NCI-H1417 (cell line): ENCODE results near the gene HGD.
A peak's percentile ranks its signal among the peaks of the same experiment; 100 is the strongest.
"Not testable (repeated sequence)": the region's sequence is repeated elsewhere in the genome, so short reads cannot be mapped to it uniquely, and the experiment has no call there.

Experiments
- DNase-seq, 3 experiments: peaks; one replicate each; lab custom pipeline; 2025; lab: John Stamatoyannopoulos, UW

HGD gene

DNA sequence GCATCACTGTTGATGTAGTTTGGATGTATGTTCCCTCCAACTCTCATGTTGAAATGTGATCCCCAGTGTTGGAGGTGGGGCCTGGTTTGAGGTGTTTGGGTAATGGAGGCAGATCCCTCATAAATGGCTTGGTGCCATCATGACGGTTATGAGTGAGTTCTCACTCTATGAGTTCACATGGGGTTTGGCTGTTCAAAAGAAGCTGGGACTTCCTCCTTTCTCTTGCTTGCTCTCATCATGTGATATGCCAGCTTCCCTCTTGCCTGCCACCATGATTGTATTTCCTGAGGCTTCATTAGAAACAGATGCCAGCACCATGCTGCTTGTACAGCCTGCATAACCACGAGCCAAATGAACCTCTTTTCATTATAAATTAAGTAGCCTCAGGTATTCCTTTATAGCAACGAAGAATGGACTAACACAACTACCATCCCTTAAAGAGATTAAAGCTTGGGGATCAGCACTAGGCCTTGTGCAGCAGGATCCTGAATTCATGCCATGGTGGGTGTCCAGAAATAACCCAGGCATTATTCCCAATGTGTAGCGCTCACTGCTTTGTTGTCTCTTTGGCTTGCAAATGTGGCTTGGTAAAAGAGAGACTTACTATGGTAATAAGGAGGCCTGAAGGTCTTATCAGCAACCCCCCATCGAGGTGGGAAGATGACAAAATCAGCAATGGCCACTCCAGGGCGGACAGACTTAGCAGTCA is 44.0 kb downstream of the HGD start:
- DNase-seq, result peak in 1 of 3 experiments; percentile 12

DNA sequence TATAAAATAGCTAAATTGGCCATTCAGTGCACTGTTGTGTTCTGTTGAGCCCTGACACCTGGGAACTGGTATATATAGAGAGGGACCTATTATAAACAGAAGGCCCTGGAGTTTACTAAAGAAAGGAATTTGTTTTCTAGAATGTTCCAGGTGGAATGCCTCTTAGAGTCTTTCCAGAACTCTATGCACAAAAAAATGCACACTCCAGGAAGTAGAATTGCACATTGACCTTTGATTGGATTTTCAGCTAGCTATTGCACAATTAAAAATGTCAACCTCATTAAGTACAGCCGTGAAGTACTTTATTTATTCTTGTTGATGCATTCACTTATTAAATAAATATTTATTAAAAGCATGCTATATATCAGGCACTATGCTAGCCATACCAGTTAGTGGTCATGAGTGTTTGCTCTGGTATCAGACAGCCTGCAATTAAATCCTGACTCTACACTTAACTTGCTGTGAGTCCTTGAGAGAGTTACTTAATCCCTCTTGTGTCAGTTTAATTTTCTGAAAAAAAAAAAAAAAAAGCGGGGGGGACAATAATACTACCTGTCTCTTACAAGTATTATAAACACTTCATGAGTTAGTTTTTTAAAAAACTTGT is 45.1 kb downstream of the HGD start:
- peak in 2 of 3 experiments; percentile 31 to 85 for DNase-seq

DNA sequence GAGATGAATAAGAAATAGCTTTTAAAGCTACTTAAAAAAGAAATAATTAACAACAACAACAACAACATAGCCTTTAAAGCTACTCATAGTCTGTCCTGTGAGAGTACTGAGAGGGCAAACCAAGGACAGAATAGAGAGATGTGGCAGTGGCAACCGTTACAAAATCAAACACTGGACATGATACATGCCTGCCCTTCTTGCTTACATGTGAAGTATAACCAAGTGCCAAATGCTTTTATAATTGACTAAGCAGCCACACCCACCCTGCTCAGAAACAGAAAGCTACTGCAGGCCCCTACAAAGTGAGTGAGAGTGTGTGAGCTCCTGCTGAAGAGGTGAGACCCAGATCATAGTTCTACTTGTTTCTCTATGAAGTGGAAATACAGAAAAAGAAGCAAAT is 47.5 kb downstream of the HGD start:
- DNase-seq, result no peak

DNA sequence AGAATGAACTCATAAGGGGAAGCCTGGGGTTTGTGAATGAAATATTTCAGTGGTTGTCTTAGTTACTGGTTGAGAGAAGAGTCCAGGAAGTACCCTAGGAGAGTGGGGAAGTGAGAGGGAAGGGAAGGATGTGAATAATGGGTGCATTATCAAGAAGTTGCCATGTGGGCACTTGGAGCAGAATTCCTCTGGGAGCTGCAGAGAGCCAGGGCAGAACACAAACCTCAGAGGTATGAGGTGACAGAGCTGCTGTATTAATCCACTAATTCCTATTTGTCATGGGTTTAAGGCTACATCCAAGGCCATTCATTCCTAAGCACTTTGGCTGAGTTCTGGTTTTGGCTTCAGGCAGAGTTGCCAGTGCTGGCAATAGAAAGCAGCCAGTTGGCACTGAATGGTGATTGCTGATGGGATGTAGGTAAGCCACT is 56.9 kb downstream of the HGD start:
- DNase-seq, result no peak

DNA sequence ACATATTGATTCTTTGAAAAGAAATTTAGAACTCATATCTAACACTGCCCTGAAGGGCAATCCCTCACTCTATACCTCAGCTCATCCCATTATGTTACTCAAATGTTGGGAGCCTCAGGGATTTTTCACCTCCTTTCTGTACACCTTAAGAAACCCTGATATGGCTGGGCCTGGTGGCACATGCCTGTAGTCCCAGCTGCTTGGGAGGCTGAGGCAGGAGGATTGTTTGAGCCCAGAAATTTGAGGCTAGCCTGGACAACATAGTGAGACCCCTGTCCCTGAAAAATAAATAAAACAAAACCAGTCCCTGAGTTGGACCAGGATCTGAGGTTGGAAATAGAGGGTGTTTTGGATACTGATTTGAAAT is 58.3 kb downstream of the HGD start:
- no peak for DNase-seq

DNA sequence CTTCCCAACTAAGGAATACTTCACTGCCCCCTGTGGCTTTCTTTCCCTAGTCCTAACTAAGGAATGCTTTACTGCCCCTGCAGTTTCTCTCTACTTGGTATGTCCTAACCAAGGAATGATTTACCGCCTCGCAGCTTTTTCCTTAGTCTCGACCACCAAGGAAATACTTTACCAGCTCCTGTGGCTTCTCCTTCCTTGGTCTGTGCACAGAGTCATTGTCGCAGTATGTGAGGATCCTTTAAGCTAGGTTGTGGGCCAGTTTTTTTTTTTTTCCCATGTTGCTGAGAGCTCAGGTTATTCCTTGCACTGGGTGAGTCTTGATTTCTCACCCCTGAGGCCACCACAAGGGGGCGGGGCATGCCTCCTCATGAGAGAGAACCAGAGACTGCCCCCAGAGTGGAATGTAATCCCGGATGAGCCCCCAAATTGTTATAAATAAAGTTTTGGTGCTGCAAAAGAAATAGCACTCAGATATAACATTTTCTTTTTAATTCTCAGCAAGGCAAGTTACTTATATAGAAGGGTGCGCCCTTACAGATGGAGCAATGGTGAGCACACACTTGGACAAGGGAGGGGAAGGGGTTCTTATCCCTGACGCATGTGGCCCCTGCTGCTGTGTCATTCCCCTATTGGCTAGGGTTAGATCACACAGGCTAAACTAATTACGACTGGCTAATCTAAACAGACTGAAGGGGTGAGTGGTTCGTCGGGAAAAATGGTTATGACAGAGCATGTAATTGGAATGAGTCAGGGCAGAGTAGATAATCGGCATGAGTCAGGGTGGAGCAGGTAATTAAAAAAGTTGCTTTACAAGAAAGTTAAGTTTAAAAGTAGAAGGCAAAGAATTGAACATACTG is 58.9 kb downstream of the HGD start:
- no peak for DNase-seq

DNA sequence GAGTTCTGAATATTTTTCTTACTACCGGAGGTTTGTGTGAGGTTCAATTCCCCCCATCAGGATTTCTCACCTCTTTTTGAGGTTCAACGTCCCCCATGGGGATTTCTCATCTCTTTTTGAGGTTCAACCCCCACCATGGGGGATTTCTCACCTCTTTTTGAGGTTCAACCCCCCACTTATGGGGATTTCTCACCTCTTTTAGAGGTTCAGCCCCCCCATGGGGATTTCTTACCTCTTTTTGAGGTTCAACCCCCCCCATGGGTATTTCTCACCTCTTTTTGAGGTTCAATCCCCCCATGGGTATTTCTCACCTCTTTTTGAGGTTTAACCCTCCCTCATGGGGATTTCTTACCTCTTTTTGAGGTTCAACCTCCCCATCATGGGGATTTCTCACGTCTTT is 59.6 kb downstream of the HGD start:
- DNase-seq, result no peak

DNA sequence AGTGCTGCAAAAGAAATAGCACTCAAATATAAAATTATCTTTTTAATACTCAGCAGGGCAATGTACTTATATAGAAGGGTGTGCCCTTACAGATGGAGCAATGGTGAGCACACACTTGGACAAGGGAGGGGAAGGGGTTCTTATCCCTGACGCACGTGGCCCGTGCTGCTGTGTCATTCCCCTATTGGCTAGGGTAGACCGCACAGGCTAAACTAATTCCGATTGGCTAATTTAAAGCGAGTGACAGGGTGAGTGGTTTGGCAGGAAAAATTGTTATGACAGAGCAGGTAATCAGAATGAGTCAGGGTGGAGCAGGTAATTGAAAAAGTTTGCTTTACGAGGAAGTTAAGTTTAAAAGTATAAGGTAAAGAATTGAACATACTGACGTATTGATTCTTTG is 65.3 kb downstream of the HGD start:
- DNase-seq, result not testable (repeated sequence)

DNA sequence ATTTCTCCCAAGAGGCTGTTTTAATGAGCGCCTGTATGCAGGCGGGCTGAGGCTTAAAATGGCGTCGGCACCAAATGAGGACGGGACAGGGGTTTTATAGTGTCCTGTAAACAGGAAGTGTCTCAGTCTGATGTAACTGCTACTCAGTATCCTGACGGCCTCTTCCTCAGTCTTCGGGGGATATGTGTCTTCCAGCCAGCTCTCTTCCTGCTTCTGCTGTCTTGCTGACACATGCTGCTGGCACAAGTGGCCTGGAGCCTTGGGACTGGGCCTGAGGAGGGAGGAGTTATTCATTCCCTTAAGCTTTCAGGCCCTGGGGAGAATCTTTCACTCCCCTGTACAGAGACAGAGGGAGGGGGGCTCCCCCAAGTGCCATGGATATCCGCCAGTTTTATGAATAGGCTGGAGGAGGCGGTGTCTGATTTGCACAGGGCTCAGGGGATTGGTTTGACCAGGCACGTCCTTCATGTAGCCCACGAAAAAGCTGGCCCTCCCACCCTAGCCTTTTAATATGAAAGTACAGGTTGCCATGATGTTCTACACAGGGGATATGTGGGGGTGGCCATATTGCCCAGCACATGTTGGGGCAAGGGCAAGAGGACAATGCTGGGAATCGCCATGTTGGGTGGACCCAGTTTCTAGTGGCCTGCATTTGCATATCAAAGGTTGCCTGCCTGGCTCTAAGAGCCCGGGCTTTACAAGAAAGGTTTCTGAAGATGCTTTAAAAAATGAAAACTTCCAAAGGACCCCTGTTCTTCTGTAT is 66.0 kb downstream of the HGD start:
- no peak for DNase-seq

DNA sequence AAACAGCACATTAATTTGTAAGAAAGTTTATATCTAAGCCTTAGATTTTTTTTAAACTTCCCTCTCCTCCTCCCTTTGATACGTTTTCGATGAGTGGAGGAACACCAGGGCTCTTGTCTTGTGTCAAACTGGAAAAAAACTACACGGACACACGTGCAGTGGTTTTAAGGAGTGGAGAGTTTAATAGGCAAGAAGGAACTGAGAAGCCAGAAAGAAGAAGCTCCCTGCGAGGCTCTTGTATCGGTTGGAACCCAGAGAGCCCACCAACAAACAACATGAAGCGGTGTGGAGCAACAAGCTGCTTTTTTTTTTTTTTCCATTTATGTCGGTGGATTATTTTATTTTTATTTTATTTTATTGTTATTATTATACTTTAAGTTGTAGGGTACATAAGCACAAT is 67.3 kb downstream of the HGD start:
- DNase-seq, result no peak

DNA sequence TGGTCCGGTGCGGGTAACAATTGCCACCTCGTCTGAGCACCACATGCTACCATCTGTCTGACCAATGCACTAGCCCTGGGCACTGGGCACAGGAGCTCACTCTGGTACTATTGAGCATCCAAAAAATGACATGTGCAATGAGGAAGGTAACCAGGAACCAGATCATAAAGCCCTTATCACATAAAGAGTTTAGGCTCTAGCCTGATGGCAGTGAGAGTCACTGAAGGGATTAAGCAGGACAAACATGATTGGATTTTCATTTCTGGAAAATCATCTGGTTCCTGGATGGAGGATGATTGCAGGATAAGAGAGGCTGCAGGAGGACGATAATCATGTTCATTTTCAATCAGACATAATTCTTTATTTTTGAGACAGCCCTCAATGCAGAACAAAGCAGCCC is 73.5 kb downstream of the HGD start:
- DNase-seq, result no peak

DNA sequence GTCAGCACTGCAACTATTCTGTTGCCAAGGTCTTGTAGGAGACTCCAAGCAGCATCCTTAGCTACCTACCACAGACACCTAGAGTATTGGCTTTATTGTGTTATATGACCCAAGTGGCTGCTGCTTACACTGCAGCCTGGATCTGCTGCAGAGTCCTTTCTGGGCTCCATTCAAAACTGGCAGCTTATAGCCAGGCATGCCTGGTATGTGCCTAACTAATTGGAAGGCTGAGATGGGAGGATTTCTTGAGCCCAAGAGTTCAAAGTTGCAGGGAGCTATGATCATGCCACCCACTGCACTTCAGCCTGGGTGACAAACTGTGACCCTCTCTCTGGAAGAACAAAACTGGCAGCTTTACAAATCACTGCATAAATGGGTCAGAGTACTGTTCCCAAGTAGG is 77.3 kb downstream of the HGD start:
- DNase-seq, result no peak

DNA sequence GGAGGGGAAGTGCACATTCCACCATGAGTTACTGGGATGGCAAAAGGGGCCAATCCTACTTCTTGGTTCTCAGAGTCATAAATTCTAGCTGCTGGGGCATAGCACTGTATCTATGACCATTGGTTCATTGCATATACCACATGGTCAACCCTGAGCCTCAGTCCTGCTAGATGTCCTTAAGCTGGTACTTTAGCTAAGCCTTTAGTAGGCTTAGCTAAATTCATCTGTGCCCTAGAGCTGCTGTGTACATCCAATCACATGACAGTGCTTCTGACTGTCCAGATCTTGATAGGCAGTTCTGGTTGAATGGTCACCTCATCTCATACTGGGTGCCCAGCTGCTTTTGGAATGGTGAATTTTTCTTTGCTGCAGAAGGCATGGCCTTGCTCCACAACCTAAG is 77.7 kb downstream of the HGD start:
- DNase-seq, result no peak

DNA sequence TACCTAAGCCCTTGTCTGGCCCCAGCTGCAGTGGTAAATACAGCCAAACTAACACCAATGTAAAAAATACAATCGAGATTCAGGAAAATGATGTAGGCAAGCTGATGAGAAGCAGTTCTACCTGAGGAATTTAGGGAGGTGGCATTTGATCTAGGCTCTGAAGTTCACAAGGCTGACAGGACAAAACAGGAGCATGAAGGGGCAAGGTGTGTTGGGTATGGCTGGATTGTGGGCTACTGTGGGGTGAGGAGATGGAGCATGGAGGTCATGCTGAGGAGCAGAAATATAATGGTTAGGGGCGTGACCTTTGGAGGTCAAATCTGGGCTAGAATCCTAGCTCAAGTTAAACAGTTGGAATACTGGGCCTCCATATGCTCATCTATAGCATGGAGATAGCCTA is 79.4 kb downstream of the HGD start:
- DNase-seq, result no peak

DNA sequence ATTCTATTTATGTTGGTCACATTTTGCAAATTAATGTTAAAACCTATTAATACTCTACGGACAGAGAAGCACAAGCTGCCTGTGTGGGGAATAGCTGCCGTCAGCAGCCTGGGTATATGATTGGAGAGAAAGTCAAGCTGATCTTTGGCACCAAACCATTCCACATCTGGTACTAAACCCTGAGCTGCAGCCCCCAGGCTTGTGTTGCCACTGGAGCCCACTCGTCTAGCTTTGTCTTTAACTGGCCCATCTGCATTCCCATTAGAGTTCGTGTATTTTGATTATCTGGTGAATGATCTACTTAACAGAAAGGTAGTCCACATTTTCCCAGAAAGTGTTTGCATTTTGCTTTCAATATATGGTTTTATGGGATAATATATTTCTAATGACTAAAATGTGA is 80.5 kb downstream of the HGD start:
- no peak for DNase-seq

DNA sequence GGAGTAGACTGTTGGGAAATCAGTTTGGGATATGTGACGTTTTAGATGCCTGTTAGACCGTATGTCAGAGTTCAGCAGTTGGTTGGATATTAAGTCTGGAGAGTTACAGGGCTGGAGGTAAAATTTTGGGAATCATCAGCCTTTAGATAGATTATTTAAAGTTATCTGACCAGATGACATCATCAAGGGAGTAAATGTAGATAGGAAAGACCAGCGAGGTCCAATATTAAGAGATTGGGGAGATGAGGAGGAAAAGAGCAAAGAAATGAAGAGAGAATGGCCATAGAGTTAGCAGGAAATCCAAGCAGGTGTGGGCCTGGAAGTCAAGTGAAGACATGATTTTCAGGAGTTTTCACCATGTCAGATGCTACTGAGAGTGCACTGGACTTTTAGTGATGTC is 82.8 kb downstream of the HGD start:
- DNase-seq, result no peak

DNA sequence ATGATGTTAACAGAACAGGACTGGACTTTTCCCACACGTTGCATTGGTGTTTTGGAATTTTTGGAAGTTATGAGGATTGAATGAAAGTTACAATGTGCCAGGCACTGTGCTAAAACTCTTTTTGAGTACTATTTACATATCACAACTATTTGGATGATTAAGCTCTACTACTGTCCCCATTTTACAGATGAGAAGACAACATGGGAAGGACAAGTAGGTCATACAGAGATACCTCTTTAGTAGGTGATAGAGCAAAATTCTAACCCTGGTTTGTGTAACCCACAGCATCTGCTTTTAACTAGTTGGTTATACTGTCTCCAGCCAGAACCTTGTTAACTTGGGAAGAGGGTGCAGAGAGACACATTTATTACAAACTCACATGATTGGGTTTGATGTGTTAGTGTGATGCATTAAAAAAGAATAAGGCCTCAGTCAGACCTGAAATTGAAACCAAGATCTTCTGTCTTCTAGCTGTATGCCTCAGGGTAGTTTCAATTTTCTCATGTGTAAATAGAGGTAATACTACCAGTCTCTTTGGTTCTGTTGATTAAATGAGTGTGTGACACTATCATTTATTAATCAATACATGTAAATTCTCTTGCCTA is 84.5 kb downstream of the HGD start:
- no peak for DNase-seq

DNA sequence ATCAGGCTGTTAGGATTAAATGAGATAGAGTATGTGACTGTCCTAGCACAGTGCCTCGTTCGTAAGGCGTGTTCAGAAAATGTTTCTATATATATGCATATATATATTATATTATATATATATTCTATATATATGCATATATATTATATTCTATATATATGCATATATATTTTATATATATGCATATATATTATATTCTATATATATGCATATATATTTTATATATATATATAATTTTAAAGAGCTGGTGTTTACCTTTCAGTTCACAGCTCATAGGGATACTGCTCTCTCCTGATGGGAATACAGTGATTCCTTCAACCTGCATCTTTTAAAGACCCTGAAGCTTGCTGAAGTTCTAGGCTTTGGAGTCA is 85.2 kb downstream of the HGD start:
- DNase-seq, result no peak

DNA sequence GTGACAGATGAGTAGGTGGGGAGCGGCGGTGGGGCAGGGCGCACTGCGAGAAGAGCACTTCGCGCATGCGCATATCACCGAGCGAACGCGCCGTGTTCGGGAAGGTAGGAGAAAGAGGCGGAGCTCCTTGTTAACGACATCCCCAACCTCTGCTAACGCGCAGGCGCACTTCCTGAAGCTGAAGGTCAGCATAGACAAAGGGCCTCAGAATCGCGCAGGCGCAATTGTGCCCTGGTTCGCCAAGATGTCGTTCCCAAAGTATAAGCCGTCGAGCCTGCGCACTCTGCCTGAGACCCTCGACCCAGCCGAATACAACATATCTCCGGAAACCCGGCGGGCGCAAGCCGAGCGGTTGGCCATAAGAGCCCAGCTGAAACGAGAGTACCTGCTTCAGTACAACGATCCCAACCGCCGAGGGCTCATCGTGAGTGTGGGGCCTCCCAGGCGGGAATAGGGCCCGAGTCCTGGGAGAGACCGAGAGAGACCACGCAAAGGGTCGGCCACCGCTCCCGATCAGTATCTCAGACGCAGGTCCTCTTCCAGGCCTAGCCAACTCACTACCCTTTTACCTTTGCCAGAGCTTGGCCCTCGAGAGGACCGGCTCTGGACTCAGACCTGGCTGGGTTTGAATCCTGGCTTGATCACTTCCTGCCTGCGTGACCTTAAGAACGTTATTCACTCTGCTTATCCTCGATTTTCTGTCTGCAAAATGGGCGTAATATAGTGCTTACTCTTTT is 85.8 kb downstream of the HGD start, which contains the start of gene NDUFB4:
Gene NDUFB4, plus strand, starts transcription at position 221 of the 737 bp plus-strand sequence. Its CDS starts 24 bp downstream, at position 245.
- DNase-seq, result peak; percentile 98 to 100 (median 98)

DNA sequence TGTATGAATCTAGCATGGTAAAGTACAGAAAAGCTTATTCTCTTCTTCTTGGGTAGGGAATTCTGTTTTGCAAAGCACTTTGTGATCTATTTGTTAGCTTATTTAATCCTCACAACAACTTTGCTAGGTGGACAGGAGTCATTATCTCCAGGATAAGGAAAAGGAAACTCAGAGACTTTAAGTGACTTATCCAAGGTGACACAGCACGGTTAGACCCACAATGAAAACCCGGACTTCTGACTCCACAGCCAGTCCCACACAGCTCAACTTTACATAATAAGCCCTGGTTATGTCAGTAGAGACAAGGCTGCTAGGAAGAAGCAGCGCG is 86.3 kb downstream of the HGD start:
- DNase-seq, result no peak

DNA sequence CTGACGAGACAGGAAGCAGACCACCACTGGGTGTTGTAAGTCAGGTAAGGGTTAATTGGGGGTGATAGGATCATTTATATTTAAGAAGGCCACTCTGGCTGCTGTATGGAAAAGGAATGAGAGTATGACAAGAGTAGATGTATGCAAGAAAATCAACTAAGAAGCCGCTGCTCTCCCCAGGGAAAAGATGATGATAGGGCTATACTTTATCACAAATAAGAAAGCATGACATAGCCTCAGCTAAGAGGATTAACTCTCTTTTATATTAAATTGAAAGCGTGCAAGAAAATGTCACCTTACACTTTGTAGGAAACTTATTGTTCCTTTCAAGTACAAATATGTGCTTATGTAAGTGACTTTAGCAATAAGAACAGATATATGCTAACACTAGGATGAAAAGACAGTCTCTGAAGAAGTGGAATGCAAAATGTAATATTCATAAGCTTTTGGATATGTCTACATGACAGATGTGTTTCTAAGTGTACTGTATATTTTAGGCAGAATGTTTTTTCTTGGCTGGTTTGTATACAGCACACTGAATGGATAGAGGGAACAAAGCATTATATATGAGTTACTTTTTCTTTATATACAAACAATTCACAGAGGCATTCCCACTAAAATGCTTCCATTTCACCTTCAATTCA is 94.6 kb downstream of the HGD start:
- DNase-seq, result no peak
